Sciatic nerve (tissue), 2 donors: Measurements from ENCODE around the gene GSG1L. TPM values are rescaled to one million over a fixed set of nuclear protein-coding genes. Genes with fewer than 3 reads are reported as not detected.
A peak's percentile ranks its signal among the peaks of the same experiment; 100 is the strongest.

Source experiments
- ATAC-seq: fragments of 200-7000 bp; cut with Tn5 transposase; one replicate; pipeline ENCODE4 v1.9.1; 2020; ENCODE audit warnings: mild to moderate bottlenecking, moderate library complexity
- DNase-seq: peaks from one replicate; pipeline ENCODE4 v3.0.0-alpha.2; 2020; ENCODE audit warnings: low spot score
- intact Hi-C: fragments of 100-400 bp; cut with DNase I; formaldehyde crosslinking; loops from one replicate; pipeline ENCODE4 v1.14.2; 2022
- total RNA-seq: library from RNA; stranded (reverse); fragmentation: NEBNext Ultra II Directional; extraction: Animal tissue kit (Norgen Biotek cat#: 25700); gene quantifications from one replicate; pipeline ENCODE4 v1.2.1, GENCODE V29; 2021
- donor health status: DM: no; HTN: no; CAD: no.
- donor health status: DM: no; HTN: no; CAD: no.

GSG1L gene
- total RNA-seq, 1 donor from 2014 or later = 0.62 TPM

GRCh38 chr16:28093385-28093725 is 29.8 kb upstream of the GSG1L start:
- intact Hi-C loops = no loop called here
- DNase-seq = no peak
- no peak for ATAC-seq

DNA sequence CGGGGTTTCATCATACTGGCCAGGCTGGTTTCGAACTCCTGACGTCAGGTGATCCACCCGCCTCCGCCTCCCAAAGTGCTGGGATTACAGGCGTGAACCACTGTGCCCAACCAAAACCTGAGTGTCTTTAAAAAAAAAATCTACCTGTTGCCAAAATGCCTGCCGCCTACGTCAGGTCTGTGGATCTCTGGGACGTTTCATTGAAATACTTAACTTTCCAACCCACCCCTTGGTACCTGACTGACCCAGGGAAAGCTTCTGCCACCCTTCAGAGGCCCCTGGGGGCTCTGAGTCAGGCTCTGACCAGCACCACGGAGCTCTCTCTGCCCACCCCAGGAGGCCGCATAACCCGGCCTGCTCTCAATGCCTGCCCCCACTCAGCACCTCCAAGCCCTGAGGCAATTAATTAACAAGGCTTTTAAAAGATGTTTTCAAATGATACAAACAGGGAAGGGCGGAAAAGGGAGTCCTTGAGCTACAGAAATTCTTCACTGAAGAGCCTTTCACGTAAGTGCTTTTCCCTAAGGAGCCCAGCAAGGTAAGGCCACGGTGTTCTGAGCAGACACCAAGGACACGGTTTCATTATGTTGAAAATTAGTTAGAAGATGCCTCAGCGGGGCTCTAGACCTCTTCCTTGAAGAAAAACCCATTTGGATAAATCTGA is 29.3 kb upstream of the GSG1L start:
- no peak for DNase-seq
- ATAC-seq = no peak
- intact Hi-C loops = no loop called here

GRCh38 chr16:28091656-28092055 is 28.1 kb upstream of the GSG1L start:
- DNase-seq = no peak
- intact Hi-C loops = no loop called here
- no peak for ATAC-seq

DNA sequence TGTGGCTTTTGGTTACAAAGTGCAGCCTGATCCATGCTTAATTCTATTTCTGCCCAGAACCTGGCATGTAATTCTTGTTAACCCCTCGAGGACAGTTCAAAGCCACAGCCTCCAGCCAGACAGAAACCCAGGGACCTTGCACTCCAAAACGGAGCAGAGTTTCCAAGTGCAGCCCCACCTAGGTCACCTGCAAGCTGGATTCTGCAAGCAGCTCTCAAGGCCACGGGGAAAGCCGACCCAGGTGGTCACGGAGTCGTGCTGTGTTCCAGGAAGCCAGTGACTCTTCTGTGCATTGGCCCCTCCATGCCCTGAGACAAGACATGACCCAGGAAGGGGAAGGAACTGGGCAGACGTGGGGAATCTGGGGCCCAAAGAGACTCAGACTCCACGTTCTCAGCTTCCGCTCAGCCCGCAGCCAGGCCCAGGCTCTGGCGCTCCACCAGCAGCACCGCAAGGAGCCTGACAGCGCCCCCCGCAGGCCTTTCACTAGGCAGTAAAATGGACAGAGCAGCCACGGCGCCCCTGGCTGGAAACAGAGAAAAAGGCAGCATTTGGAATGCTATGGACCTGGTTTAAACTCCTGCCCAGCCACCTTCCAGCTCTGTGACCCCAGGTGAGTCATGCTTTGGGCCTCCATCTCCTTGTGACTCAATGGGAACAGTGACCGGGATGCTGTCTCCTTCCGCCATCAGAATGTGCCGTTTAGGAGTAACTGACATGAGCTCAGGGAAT is 27.3 kb upstream of the GSG1L start:
- DNase-seq (no peak), ATAC-seq (no peak)
- intact Hi-C loops = no loop called here

GRCh38 chr16:28089992-28090365 is 26.5 kb upstream of the GSG1L start:
- ATAC-seq (no peak), DNase-seq (no peak)
- intact Hi-C loops = no loop called here

DNA sequence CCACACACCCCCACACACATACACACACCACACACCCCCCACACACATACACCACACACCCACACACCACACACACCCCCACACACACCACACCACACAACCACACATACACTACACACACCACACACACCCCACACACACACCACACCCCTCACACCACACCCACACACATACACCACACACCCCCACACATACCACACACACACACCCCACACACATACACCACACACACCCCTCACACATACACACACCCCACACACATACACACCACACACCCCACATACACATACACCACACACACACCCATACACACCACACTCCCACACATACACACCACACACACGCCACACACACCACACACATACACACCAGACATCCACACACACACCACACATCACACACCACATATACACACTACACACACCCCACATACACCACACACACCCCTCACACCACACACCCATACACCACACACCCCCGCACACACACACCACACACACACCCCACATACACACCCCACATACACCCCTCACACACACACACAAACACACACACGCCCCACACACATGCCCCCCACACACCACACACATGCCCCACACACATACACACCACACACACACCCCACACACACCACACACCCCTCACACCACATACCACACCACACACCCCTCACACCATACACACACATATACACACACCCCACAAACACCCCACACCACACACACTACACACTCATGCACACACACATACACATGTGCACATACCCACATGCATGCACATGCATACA is 25.9 kb upstream of the GSG1L start:
- ATAC-seq (no peak), DNase-seq (no peak)
- intact Hi-C loops = no loop called here

GRCh38 chr16:28087675-28088300 is 24.3 kb upstream of the GSG1L start:
- ATAC-seq = no peak
- DNase-seq = no peak
- intact Hi-C loops = no loop called here

- DNase-seq (no peak), ATAC-seq (no peak)
- intact Hi-C loops = no loop called here
These were observed 23.7 kb upstream of the GSG1L start for GRCh38 chr16:28087140-28087660.

DNA sequence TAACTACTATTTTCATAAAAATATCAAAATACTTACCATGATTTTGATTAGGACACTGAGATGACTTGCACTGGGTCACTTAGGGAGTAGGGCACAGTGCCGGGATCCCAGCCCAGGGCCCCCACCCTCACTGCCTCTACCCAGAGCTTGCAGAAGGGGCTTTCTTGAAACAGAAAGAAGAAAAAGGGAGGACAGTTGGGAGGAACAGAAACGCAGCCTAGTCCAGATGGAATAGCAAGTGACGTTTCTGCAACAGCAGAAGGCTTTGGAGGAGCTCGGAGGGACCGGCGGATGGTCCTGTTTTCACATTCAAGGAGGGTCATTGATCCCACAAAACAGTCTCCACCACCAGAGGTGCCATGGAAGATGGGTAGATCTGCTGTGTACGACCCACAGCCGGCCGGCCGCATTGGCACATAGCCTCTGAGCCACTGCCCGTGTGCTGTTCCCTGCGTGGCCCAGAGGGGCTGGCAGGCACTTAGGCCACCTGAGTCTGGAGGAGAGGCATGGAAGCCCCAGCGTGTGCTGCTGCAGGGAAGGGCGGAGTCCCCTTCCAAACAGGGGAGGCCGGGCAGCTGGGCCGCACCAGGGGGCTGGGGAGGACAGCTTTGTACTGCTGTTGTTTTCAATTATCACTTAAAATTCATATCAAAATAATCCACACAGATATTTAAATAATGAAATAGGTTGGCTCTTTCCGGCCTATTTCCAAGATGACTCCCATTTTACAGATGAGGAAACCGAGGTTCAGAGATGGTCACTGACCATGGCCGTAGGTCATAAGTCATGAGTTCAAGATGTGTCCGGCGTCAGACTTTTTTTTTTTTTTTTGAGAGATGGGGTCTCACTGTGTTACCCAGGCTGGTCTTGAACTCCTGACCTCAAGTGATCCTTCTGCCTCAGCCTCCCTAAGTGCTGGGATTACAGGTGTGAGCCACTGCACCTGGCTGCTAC is 22.9 kb upstream of the GSG1L start:
- DNase-seq = no peak
- intact Hi-C loops = no loop called here
- no peak for ATAC-seq

DNA sequence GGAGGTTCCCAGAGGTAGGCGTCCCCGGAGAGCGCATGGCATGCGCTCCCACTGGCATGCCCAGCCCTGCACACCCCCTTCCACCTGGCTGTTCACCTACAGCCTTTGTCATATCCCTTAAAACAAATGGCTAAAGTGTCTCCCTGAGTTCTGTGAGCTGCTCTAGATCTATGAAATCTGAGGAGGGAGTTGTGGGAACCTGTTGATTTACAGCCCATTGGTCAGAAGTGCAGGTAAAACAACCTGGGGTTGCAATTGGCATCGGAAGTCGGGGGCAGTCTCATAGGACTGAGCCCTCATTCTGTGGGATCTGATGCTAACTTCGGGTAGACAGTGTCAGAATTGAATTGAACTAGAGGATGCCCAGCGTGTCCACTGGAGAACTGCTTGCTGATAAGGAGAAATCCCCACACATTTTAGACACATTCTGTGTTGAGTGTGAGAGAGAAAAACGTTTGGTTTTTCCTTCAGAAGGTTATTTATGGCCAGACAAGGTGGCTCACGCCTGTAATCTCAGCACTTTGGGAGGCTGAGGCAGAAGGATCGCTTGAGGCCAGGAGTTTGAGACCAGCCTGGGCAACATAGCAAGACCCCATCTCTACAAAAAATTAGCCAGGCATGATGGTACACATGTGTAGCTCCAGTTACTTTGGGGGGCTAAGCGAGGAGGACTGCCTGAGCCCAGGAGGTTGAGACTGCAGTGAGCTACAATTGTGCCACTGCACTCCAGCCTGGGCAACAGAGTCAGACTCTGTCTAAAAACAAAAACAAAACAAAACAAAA is 22.1 kb upstream of the GSG1L start:
- ATAC-seq (no peak), DNase-seq (no peak)
- intact Hi-C loops = no loop called here

- intact Hi-C loops = no loop called here
- ATAC-seq (no peak), DNase-seq (no peak)
These were observed 20.7 kb upstream of the GSG1L start for GRCh38 chr16:28084209-28084608.

DNA sequence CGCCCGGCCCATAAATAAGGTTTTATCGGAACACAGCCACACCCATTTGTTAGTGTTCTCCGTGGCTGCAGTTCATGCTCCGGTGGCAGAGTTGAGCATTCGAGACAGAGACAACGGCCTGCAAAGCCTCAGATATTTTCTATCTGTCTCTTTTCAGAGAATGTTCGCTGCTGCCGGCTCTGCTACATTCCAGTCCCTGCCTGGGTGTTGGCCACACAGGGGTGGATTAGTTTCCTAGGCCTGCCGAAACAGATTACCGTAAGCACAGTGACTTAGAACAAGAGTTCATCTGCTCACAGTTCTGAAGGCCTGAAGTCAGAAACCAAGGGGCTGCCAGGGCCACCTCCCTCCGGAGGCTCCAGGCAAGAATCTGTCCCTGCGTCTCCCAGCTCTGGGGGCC is 19.1 kb upstream of the GSG1L start:
- DNase-seq = no peak
- peak; percentile 70 for ATAC-seq
- intact Hi-C loops = no loop called here

DNA sequence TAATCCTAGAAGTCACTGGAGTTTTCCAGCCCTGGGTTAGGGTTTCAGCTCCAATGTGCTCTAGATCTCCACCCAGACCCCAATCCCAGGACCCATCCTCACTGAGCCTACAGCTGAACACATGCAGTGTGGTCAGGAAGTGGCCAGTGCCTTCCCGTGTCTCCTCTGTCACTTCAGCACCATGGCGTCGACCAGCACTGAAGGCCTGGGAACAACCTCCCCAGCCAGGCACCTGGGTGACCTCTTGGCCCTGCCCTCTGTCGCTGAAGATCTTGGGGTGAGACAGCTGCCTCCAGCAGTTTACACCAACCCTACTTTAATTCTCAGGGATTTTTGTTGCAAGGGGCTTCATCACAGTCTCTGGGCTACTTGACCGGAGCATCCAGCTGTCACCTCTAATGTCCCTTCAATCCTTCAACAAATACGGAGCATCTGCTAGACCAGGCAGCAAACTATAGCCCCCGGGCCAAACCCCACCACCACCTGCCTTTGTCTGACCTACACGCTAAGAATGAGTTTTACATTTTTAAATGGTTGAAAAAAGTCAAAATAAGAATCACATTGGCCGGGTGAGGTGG is 18.0 kb upstream of the GSG1L start:
- ATAC-seq = no peak
- DNase-seq = no peak
- intact Hi-C loops = no loop called here

GRCh38 chr16:28078261-28078660 is 14.7 kb upstream of the GSG1L start:
- ATAC-seq = no peak
- no peak for DNase-seq
- intact Hi-C loops = loop anchor here (5.0 kb wide), 1 partner anchor 436 kb away; no protein-coding TSS in a partner anchor

DNA sequence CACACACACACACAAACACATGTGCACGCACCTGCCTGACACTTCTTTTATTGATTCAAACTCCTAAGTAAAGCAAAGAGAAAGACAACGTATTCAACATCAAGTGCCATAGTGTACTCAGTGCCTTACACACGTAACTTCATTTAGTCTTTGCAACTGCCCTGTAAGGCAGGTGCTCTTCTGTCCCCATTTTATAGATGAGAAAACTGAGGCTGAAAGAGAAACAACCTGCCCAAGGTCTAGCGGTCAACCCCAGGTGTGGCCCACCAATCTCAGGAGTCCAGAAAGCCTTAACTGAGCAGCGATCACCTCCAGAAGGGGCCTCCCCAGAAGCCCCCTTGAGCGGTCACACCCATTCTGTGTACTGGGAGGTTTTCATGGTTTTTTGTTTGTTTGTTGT is 10.3 kb upstream of the GSG1L start:
- DNase-seq = no peak
- intact Hi-C loops = no loop called here
- no peak for ATAC-seq

- DNase-seq = no peak
- no peak for ATAC-seq
- intact Hi-C loops = no loop called here
These were observed 8.6 kb upstream of the GSG1L start for GRCh38 chr16:28072087-28072486.
